ENCODE results near the gene CYB561D1. TPM values are rescaled to one million over a fixed set of nuclear protein-coding genes. Genes with fewer than 3 reads are reported as not detected.

Gene CYB561D1
- total RNA-seq, 2 experiments from 2014 or later = 7.0 to 9.5 TPM

- DNase-seq (no peak), ATAC-seq (peak; percentile 29)
- ChIA-PET POLR2A (interaction anchor here (0.6 to 3.5 kb wide), 9 partner anchors 10 to 502 kb away, joined by 3 to 17 read pairs (median 5); partner anchors contain the start of genes ATXN7L2, CYB561D1 and GNAI3), CTCF (interaction anchor here (1.0 to 40.7 kb wide), 6 partner anchors 11 to 134 kb away, joined by 3 to 1390 read pairs (median 8); partner anchors contain the start of genes CYB561D1 and GPR61)
- H3K4me1 Mint-ChIP-seq (ENCODE audit: low read depth) = peaks cover 75% of the 10 kb centered on the region
- intact Hi-C loops (cut with micrococcal nuclease) = no loop called here
- H3K27ac Mint-ChIP-seq = peak overlapping the region; percentile 71
- no peak overlapping the region for H3K4me3 Mint-ChIP-seq
- TF ChIP-seq CTCF (IDR thresholded peaks at IDR 0.05) = no peak
- peaks cover 4% of the 10 kb centered on the region for H3K36me3 Mint-ChIP-seq (ENCODE audit: low read depth)
- no peaks in the 10 kb centered on the region for H3K9me3 Mint-ChIP-seq
- H3K27me3 Mint-ChIP-seq = no peaks in the 10 kb centered on the region
Measured at GRCh38 chr1:109504974-109505373, 11.1 kb downstream of the CYB561D1 start.

GRCh38 chr1:109508001-109508872 lies 14.3 kb downstream of the CYB561D1 start:
- no peaks in the 10 kb centered on the region for H3K27me3 Mint-ChIP-seq
- peak overlapping the region; percentile 78 for H3K4me3 Mint-ChIP-seq
- POLR2A ChIA-PET = interaction anchor here (2.6 to 4.3 kb wide), 3 partner anchors 9 to 83 kb away, joined by 13 to 48 read pairs (median 22); partner anchors contain the start of genes ATXN7L2 and PSMA5
- TF ChIP-seq CTCF (IDR thresholded peaks at IDR 0.05) = no peak
- H3K36me3 Mint-ChIP-seq (ENCODE audit: low read depth) = no peaks in the 10 kb centered on the region
- CTCF ChIA-PET = interaction anchor here (0.9 to 40.7 kb wide), 5 partner anchors 9 to 83 kb away, joined by 5 to 1390 read pairs (median 6); partner anchors contain the start of genes CYB561D1, GPR61 and PSMA5
- DNase-seq (no peak), ATAC-seq (no peak)
- peaks cover 59% of the 10 kb centered on the region for H3K4me1 Mint-ChIP-seq (ENCODE audit: low read depth)
- no peaks in the 10 kb centered on the region for H3K9me3 Mint-ChIP-seq
- peak overlapping the region; percentile 80 for H3K27ac Mint-ChIP-seq
- intact Hi-C loops (cut with micrococcal nuclease) = no loop called here

- intact Hi-C loops (cut with micrococcal nuclease) = no loop called here
- ChIA-PET POLR2A (interaction anchor here (0.8 to 4.3 kb wide), 6 partner anchors 10 to 393 kb away, joined by 3 to 48 read pairs (median 10); partner anchors contain the start of genes ATXN7L2 and PSMA5), CTCF (interaction anchor here (0.9 to 40.7 kb wide), 8 partner anchors 10 to 83 kb away, joined by 3 to 1390 read pairs (median 20); partner anchors contain the start of genes CYB561D1, GPR61 and PSMA5)
- Mint-ChIP-seq H3K36me3 (ENCODE audit: low read depth) (no peaks in the 10 kb centered on the region), H3K9me3 (no peaks in the 10 kb centered on the region), H3K4me3 (peak overlapping the region; percentile 78), H3K4me1 (ENCODE audit: low read depth) (peaks cover 58% of the 10 kb centered on the region), H3K27ac (peak overlapping the region; percentile 80), H3K27me3 (no peaks in the 10 kb centered on the region)
- DNase-seq (no peak), ATAC-seq (peak; percentile 4)
- no peak for TF ChIP-seq CTCF (IDR thresholded peaks at IDR 0.05)
Measured at GRCh38 chr1:109508873-109509175, 14.9 kb downstream of the CYB561D1 start.

- Mint-ChIP-seq H3K27ac (peak within 1 kb of the TSS; percentile 84), H3K36me3 (ENCODE audit: low read depth) (no peaks in the 10 kb centered on the region), H3K27me3 (no peaks in the 10 kb centered on the region), H3K4me1 (ENCODE audit: low read depth) (peaks cover 53% of the 10 kb centered on the region), H3K9me3 (no peaks in the 10 kb centered on the region), H3K4me3 (peak within 1 kb of the TSS; percentile 78)
- POLR2A ChIA-PET = interaction anchor here (0.6 to 4.3 kb wide), 11 partner anchors 11 to 394 kb away, joined by 3 to 48 read pairs (median 5); partner anchors contain the start of genes ATXN7L2, CYB561D1 and PSMA5
- intact Hi-C loops (cut with micrococcal nuclease) = no loop called here
- CTCF ChIA-PET = interaction anchor here (1.0 to 40.7 kb wide), 7 partner anchors 11 to 84 kb away, joined by 3 to 1390 read pairs (median 8); partner anchors contain the start of genes CYB561D1, GPR61 and PSMA5
- ATAC-seq (peak; percentile 71), DNase-seq (peak; percentile 71)
- no peak for TF ChIP-seq CTCF (IDR thresholded peaks at IDR 0.05)
Measured at GRCh38 chr1:109509176-109510134, 15.6 kb downstream of the CYB561D1 start, which contains the start of gene AMIGO1. Gene AMIGO1, minus strand, starts transcription at chr1:109509727. Its CDS starts 815 bp downstream, at chr1:109508912.

Measured in activated CD8-positive, alpha-beta T cell treated with anti-CD3 and anti-CD28 coated beads for 36 hours (primary cell).